Stimulated activated CD4-positive, alpha-beta T cell treated with anti-CD3 and anti-CD28 coated beads, Interleukin-1b, Interleukin-23, amount 100 ng/mL, for 48 hours (primary cell): Measurements from ENCODE around the gene ITPKB.

Source experiments
- DNase-seq: peaks from one replicate; pipeline ENCODE4 v3.0.0-alpha.2; 2020

Gene ITPKB

GRCh38 chr1:226597616-226598454, 141.2 kb downstream of the ITPKB start:
- DNase-seq, result no peak

DNA sequence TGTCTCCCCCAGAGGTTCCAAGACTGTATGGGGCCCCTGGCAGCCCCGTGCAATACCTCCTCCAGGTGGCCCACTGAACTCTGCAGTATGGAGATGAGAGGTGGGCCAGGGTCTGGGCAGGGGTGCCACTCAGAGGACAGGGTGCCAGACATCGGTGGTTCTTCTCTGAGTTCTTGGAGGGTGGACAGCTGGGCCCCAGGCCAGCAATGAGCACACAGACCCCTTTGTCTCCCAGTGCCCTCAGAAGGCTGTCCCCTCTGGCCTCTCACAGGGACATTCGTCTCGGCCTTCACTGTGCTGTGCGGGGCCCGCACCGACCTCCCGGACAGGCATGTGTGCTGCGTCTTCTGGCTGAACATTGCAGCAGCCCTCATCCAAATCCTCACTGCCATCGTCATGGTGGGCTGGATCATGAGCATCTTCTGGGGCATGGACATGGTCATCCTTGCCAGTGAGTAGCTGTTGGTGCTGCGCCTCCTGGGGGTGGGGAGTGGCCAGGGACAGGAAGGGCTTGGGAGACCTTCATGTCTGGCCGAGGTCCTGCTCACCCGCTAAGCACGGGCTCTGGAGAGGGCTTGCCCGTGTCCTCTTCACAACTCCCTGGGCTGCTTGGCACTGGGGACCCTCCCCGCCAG, 142.4 kb downstream of the ITPKB start:
- DNase-seq, result no peak

- no peak for DNase-seq
Observed at GRCh38 chr1:226593541-226593940, 145.5 kb downstream of the ITPKB start.

GRCh38 chr1:226590614-226591013, 148.5 kb downstream of the ITPKB start:
- DNase-seq, result no peak

DNA sequence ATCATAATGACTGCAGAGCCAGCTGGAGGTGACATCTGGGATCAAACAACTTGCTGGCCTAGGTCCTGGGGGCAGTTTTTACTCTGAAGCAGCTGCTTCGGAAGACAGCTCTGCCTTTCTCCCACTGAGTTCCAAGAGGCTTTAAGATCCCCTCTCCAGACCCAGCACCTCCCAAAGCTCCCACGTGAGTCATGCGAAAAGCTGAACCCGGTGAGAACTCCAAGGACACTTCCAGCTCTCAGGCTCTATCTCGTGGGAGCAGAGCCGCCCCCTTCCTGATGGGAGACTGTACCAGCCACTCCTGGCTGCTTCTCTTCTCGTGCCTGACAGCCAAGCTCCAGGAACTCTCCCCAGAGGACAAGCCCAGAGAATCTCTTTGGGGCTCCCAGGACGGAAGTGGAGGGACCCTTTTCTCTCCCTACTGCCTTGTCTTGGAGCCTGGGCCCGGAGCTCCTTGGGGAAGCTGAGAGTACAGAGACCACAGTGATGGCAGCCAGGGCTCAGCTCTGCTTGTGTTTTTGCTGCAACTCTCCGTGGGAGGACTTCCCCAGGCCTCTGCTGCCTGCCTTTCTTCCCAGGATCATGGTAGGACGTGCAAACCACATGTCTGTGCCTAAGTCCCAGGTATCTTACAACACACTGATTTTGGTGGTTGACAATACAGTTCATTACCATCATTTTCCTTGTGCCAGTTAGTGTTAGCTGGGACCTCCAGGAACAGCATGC, 149.9 kb downstream of the ITPKB start:
- no peak for DNase-seq

DNA sequence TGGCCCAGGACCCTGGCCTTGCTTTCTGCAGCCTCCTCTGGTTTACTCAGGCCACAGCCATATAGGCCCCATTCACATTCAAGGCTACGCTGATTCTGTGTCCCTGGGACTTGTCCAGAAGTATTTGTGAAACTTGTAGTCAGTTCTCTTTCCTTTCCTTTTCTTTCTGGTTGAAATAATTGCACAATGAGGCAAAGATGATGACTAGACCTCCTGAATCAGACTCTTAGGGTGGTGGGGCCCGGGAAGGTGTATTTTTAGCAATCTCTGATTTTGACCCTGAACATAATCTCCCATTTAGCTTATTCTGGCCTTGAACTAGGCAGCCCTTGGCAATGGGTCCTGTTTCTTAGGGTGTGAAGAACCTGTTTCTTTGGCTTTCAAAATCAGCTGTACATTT, 150.6 kb downstream of the ITPKB start:
- DNase-seq, result no peak

- DNase-seq, result no peak
Observed at GRCh38 chr1:226586650-226587422, 152.2 kb downstream of the ITPKB start.

DNA sequence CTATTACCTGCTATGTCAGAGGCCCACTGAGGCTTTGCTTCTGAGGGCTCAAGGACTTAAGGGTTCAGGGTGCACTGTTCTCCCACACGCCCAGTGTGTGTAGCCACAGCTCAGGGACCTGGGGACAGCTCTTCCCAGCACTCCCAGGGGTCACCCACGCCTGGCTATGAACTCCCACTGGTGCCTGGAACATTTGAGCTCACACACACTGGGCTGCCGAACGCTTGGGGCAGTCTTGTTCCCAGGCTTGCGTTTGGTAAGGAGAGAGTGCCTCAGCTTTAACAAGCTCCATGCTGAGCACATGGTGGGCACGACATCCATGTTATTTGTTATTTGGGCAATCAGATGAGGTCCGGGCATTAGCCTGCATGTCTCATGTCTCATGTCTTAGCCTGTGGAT, 153.0 kb downstream of the ITPKB start:
- no peak for DNase-seq

DNA sequence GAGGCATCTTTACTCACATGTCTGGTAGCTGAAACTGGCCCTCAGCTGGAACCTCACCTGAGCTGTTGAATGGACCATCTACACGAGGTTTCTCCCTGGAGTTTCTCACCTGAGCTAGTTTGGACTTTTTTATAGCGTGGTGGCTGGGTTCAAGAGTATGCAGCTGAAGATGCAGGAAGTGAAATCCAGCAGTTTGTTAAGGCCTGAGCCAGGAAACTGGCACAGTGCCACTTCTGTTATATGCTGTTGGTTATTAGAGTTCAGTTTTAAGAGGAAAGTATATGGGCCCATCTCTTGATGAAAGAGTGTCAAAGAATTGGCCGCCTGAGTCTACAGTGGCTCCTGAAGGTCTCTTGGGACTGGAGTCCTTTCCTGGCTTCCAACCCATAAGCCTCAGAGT, 154.9 kb downstream of the ITPKB start:
- no peak for DNase-seq

DNA sequence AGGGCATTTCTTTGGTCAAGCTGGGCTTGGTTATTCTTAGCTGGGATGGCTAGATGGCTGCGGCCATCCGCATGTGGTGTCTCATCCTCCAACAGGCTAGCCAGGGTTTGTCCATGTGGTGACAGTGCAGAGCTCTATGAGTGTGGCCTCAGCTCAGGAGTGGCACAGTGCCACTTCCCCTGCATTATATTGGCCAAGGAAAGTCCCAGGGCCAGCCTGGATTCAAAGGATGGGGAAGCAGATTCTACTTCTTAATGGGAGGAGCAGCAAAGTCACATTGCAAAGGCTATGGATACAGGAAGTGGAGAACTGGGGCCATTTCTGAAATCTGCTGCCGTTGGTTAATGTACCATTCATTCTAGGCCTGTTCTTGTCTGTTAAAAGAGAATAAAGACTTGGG, 156.1 kb downstream of the ITPKB start:
- no peak for DNase-seq
